ENCODE results near the gene MKNK1.

Gene MKNK1

GRCh38 chr1:46596036-46596435 lies 8.0 kb downstream of the MKNK1 start:
- no peak for DNase-seq (ENCODE audit: low read depth, low spot score)

DNA sequence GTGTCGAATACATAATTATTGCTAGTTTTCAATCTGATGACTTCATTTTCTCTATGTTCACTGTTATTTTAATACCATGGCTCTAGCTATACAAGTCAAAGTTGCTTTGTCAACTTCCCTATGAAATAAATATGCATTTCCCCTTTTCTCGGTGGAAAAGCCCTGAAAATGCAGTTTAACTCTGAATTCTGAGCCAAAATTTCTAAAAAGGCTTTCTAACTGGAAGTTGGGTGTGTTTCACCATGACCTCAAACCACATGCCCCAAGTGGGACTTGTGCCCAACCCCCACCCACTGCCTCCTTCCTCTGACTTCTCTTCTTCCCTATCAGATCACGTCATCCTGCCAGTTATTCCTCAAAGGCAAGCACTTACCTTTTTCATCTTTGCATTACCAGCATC lies 8.9 kb downstream of the MKNK1 start:
- no peak for DNase-seq (ENCODE audit: low read depth, low spot score)

DNA sequence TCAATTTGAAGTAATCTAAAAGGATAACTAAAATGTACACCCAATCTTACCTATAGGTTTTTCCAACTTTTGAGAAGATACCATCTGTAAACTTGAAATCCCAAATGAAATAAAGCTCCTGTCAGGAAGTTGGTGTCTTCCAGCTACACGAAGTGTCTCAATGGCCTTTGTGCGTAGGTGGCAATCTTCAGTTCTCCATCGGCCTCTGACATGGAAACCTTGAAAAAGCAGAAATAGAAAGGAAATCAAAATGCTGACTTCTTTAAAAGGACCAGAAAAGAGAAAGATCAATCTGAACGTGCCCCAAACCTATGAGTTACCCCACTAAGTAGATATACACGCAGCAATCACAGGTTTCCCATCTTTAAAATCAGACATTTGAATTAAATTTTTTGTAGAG lies 10.0 kb downstream of the MKNK1 start:
- no peak for DNase-seq (ENCODE audit: low read depth, low spot score)

- DNase-seq (ENCODE audit: low read depth, low spot score): no peak
Measured at GRCh38 chr1:46592823-46593222, 11.2 kb downstream of the MKNK1 start.

GRCh38 chr1:46589529-46589928 lies 14.5 kb downstream of the MKNK1 start:
- DNase-seq (ENCODE audit: low read depth, low spot score): no peak

GRCh38 chr1:46587069-46587468 lies 17.0 kb downstream of the MKNK1 start:
- no peak for DNase-seq (ENCODE audit: low read depth, low spot score)

DNA sequence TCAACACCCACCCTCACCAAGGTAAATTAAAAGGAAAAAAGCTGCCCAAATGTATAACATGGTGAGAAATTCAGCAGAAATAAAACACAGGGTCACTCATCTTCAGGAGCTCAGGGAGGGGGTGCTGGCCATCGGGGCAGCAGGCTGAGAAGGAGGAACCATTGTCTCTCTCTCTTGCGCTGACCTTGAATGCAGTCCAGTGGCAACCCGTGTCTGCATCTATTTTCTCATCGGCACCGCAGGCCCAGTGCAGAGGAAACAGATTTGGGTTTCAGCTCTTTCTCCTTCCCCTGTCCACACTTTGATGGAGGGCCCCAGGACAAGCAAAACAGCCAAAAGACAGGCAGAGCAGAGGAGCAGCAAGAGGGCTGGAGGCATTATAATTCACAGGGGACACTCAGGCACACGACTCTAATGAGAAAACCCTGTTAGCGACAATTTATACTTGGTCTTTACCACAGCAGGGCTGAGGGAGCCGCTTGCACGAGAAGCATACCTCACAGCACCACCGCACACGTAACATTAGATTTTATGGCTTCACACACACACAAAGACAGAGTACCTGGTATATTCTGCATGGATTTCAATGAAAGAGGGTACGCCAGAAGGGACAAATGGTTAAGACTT lies 18.6 kb downstream of the MKNK1 start:
- no peak for DNase-seq (ENCODE audit: low read depth, low spot score)

DNA sequence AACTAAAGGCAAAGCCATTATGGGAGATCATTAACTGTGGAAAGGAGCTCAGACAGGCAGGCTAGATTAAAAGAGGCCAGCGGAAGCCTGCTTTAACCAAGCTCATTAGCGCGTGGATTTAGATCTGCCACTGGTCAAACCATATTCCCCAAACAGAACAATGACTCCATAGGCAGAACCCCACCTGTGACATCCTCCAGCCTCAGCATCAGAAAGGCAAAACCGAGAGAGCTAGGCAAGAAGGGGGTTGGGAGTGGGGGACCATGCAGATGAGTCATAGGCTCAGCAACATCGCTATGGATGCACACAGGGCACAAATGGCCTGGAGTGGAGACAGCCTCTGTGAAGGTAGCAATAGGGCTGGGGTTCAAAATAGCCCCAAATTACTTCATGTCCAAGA lies 20.6 kb downstream of the MKNK1 start:
- no peak for DNase-seq (ENCODE audit: low read depth, low spot score)

DNA sequence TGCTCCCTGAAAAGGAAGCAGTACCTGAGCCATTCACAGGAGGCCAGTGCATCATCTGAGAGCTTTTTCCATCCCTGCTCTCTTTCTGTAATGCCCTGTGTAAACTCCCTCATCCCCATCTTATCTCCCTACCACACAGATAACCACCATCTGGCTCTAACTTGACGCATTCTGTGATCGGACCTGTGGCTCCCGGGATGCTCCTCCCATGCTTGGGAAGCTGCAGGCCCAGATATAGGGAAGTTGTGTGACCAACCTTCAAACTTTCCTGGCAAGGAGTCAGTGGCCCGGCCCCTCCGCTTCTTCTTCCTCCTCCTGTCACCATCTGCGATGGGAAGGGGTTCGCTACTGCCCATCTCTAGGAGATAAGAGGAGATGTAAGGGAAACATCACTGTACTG lies 21.1 kb downstream of the MKNK1 start:
- DNase-seq (ENCODE audit: low read depth, low spot score): no peak

DNA sequence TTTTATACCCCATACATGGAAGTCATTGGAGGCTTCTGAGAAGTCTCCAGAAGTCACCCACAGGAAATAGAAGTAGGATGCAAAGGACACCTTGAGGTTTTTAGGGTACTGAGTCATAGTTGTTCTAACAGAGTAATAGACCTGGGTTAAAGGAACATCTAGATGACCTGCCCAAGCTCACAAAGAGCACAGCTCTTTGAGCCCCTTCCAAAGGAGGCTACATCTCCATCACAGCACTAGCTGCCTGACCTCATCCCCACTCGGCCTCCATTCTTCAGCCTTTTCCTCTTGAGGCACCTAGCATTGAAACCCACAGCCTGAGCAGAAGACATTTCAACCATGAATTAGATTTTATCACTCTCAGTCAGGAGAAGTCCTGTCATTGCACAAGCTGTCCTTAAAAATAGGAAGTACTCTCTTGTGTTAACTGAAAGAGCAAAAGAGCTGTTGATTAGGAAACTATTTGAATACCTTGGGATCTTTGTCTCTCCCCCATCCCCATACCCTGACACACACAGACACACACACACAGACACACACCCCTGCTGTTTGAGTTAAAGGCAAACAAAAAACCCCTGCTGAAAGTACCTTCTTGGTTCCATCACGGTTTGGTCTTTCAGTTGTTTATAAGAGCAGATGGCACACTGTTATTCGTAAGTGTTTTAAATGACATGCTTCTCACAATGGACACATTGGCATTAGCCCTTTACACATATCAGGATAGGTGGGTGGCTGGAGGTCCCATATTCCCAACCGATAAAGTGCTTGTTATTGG lies 22.2 kb downstream of the MKNK1 start:
- no peak for DNase-seq (ENCODE audit: low read depth, low spot score)

DNA sequence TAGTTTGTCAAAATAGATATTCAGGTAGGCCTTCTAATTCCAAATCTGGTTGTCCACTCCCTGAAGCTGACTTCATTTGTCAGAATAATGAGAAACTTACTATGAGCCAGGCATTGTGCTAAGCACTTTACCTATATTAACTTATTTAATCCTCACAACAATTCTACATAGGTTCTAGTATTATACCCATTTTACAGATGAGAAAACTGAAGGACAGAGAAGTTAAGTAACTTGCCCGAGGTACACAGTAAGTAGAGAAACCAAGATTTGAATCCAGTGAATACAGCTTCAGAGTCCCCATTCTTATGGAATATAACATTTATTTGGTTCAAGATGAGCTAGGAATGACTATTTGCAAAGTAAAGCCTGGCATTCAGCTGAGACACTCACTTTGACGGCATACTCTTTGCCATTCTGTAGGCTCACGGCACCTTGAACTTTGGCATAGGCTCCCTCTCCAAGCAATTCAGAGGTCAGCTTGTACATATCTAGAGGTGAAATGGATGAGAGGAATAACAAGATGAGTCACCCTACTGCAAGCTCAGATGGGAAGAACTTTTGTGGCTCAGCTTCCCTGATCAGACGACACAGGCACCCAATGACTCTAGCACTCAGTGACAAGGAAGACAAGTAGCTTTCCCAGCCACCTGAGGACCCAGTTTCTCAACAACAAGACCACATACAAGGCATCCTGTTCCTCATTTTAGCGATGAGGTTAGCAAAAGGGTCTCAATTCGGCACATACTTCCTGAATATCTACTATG lies 23.7 kb downstream of the MKNK1 start:
- DNase-seq (ENCODE audit: low read depth, low spot score): no peak

- DNase-seq (ENCODE audit: low read depth, low spot score): no peak
Measured at GRCh38 chr1:46577671-46578070, 26.4 kb downstream of the MKNK1 start.

DNA sequence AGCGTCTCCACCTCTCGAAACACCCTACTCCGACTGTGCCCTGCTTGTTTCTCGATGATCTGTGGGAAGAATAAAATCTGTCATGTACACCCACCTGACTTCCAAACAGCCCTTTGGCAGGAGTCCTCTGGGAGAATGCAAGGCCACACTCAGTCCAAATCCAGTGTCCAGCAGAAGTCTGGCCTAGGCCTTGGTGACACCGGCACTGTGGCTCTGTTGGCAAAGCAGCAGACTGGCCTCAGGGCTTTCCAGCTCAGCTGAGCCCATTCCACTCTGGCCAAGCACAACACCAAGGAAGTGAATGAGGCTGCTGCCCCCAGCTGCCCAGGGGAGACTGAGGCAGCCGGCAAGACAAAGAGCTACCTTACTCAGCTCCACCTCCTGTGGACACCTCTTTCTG lies 27.5 kb downstream of the MKNK1 start:
- DNase-seq (ENCODE audit: low read depth, low spot score): no peak

DNA sequence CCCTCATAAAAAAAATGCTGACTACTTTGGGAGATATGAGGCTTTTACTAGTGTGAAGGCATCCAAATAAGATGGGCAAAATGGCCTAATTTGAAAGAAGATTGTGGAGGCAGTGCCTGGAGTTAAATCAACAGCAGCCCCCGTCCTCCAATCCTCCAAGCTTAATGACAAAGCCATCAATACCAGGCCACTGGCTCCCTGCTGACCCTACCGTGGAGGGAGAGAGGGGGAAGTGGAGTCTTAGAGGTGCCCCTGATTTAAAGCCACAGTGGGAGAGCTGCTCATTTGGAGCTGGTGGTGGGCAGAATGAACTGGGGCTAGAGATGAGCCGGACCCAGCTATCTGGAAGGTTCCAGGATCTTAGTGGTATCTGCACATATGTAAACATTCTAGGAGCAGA lies 28.3 kb downstream of the MKNK1 start:
- DNase-seq (ENCODE audit: low read depth, low spot score): no peak

- DNase-seq (ENCODE audit: low read depth, low spot score): no peak
Measured at GRCh38 chr1:46575300-46575699, 28.8 kb downstream of the MKNK1 start.

DNA sequence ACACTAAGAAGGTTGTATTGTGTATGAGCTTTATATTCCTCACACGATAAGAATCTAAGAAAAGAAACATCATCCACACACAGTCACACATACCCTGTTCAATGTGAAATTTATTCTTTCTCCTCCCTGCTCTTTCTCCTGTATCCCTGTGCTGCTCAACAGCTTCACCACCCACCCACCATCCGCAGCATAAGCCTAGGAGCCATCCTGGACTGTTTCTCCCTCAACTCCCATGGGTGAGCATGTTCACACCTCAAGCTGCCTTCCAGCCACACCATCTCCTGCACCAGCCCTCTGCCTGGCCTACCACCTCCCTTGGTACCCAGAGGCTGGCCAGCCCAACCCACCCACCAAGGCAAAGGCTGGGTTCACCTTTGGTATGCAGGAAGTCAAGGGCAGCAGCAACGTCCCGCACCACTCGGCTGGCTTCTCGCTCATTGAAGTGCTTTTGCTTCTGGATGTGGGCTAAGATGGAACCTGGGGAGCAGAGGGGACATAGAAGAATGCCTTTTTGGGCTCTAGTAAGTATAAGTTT lies 32.3 kb downstream of the MKNK1 start:
- DNase-seq (ENCODE audit: low read depth, low spot score): no peak

- DNase-seq (ENCODE audit: low read depth, low spot score): no peak
Measured at GRCh38 chr1:46569884-46570725, 34.0 kb downstream of the MKNK1 start.

- no peak for DNase-seq (ENCODE audit: low read depth, low spot score)
Measured at GRCh38 chr1:46569116-46569515, 35.0 kb downstream of the MKNK1 start.

GRCh38 chr1:46568461-46568891 lies 35.6 kb downstream of the MKNK1 start:
- DNase-seq (ENCODE audit: low read depth, low spot score): no peak

DNA sequence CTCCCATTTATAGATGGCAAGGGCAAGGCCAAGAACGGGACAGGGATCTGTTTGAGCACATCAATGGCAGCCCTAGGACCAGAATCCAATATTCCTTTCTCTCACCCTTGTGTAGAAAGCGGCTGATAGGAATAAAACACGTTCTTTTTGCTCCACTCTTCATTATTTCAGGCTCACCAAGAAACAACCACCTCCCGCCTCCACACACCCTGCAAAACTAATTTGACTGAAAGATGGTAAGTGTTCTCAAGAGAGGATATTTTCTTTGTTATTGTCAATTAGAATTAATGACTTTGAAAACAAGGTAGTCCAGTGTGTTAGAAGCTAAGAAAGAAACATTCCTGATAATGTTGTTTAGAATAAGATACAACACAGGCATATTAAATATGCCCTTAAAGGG lies 40.7 kb downstream of the MKNK1 start:
- DNase-seq (ENCODE audit: low read depth, low spot score): no peak

- no peak for DNase-seq (ENCODE audit: low read depth, low spot score)
Measured at GRCh38 chr1:46562498-46562897, 41.6 kb downstream of the MKNK1 start.

DNA sequence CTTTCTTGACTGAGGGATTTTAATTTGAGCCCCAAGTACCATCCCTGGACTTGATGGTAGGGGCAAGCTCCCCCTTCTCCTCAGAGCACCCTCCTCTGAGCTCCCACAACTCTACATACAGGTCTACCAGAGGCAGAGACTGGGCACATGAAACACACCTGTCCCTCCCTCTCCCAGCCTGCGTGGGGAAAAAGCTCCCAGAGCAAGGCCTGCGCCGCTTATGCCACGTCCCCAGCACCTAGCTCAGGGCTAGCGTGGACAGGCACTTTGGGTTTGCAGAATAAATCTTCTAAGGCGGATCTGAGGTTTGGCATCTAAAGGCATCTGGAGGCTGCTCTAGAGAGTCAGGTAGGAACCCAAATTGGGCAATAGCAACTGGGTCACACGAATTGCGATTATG lies 45.1 kb downstream of the MKNK1 start:
- DNase-seq (ENCODE audit: low read depth, low spot score): no peak
